ENCODE data around the gene PCA3. TPM values are rescaled to one million over a fixed set of nuclear protein-coding genes. Genes with fewer than 3 reads are reported as not detected.

The PCA3 gene
- total RNA-seq, 2 experiments from 2014 or later = not detected

- CTCF ChIA-PET = no interaction called here
- POLR2A ChIA-PET = no interaction called here
Observed at GRCh38 chr9:76817489-76817888, 53.3 kb downstream of the PCA3 start.

- ChIA-PET POLR2A (no interaction called here), CTCF (no interaction called here)
Observed at GRCh38 chr9:76818271-76818670, 54.0 kb downstream of the PCA3 start.

- POLR2A ChIA-PET = no interaction called here
- CTCF ChIA-PET = no interaction called here
Observed at GRCh38 chr9:76820431-76820830, 56.2 kb downstream of the PCA3 start.

- ChIA-PET CTCF (no interaction called here), POLR2A (no interaction called here)
Observed at GRCh38 chr9:76827296-76828080, 63.2 kb downstream of the PCA3 start.

GRCh38 chr9:76828447-76828846 is 64.2 kb downstream of the PCA3 start:
- ChIA-PET CTCF (no interaction called here), POLR2A (no interaction called here)

- POLR2A ChIA-PET = no interaction called here
- CTCF ChIA-PET = no interaction called here
Observed at GRCh38 chr9:76835571-76836283, 71.5 kb downstream of the PCA3 start.

Other genes with a start within 250 kb of the PCA3 start
- gene PRUNE2, start 141.7 kb downstream of the PCA3 start, total RNA-seq = under 1 TPM; 0.27 to 0.40 TPM